Lower leg skin (tissue), 3 donors: ENCODE data around the gene PPARG.

ENCODE experiments used
- POLR2A ChIP-seq, 2 donors: fragments of 450-650 bp; IDR thresholded peaks; one replicate each; pipeline ENCODE4 v1.6.1; 2016 to 2017; ENCODE audit warnings: antibody characterized with exemption in 2 of 2, mild to moderate bottlenecking in 1 of 2, moderate library complexity in 1 of 2
- TF ChIP-seq, protein P1 (sequence below), 3 donors: fragments of 450-650 bp; IDR thresholded peaks; one replicate each; pipeline ENCODE4 v1.5.1; 2016; ENCODE audit warnings: antibody characterized with exemption in 3 of 3, mild to moderate bottlenecking in 3 of 3, moderate library complexity in 2 of 3

DNA sequence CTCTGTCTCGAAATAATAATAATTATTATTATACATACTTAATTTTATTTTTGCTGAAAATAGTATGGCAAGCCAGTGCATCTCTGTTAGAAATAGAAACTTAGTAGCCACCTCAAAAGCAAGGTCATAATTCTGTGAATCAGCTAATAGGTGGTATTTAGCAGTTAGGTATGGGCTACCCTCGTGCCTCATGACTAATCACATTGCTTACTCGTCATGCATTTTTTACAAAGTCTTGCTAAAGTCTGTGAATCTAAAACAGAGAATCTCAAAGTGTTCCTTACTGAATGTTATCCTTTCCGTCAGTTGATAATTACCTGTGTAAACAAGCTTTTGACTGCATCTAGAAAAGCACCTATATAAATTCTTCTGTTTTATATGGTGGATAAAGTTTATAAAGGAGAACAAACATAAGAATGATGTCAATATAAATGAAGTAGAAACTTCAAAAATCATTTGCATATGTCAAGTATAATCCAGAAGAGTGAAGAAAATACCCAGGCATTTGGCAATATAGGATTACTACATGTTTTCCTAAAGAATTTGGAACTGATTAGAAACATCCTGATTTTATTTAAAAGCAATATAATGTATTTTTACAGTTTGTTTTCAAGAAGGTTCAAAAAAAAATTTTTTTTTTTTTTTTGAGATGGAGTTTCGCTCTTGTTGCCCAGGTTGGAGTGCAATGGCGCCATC is 6.2 kb downstream of the PPARG start:
- no peak for TF ChIP-seq POLR2A (IDR thresholded peaks at IDR 0.05)
- TF ChIP-seq, protein P1, sequence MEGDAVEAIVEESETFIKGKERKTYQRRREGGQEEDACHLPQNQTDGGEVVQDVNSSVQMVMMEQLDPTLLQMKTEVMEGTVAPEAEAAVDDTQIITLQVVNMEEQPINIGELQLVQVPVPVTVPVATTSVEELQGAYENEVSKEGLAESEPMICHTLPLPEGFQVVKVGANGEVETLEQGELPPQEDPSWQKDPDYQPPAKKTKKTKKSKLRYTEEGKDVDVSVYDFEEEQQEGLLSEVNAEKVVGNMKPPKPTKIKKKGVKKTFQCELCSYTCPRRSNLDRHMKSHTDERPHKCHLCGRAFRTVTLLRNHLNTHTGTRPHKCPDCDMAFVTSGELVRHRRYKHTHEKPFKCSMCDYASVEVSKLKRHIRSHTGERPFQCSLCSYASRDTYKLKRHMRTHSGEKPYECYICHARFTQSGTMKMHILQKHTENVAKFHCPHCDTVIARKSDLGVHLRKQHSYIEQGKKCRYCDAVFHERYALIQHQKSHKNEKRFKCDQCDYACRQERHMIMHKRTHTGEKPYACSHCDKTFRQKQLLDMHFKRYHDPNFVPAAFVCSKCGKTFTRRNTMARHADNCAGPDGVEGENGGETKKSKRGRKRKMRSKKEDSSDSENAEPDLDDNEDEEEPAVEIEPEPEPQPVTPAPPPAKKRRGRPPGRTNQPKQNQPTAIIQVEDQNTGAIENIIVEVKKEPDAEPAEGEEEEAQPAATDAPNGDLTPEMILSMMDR (IDR thresholded peaks at IDR 0.05), result no peak
